GM23248 (cell line): ENCODE results near the gene ATP7B.

Source experiments
- EZH2 ChIP-seq: fragments of 200-600 bp; sonication (generic); IDR thresholded peaks from 2 replicates; pipeline ENCODE4 v1.6.1; 2018; ENCODE audit warnings: antibody characterized with exemption, mild to moderate bottlenecking; ENCODE audit not compliant: insufficient read depth, poor library complexity, severe bottlenecking
- EZH2phosphoT487 ChIP-seq: fragments of 200-600 bp; sonication (generic); IDR thresholded peaks from 2 replicates; pipeline ENCODE4 v1.6.1; 2018; ENCODE audit warnings: antibody characterized with exemption, moderate library complexity, mild to moderate bottlenecking, low read depth; ENCODE audit not compliant: insufficient read depth

GRCh38 chr13:52029569-52029968 is 18.3 kb upstream of the ATP7B start:
- TF ChIP-seq EZH2phosphoT487 = no peak
- TF ChIP-seq EZH2 = no peak
